Neural cell (in vitro differentiated cells): Measurements from ENCODE around the gene ESYT2.

Experiments used
- CTCF ChIP-seq: fragments of 450-650 bp; IDR thresholded peaks from 2 replicates; pipeline ENCODE4 v1.5.1; 2014; ENCODE audit warnings: antibody characterized with exemption, mild to moderate bottlenecking, moderate library complexity; ENCODE audit not compliant: poor library complexity, severe bottlenecking
- EP300 ChIP-seq: fragments of 450-650 bp; conservative IDR thresholded peaks from 2 replicates; pipeline ENCODE4 v1.6.1; 2014; ENCODE audit warnings: antibody characterized with exemption, mild to moderate bottlenecking, moderate library complexity; ENCODE audit not compliant: poor library complexity, severe bottlenecking
- EZH2 ChIP-seq: fragments of 200-600, 300-800 bp; shearing (Covaris generic), sonication (generic); IDR thresholded peaks from 2 replicates; pipeline ENCODE4 v1.6.1; 2014; ENCODE audit warnings: antibody characterized with exemption, low read length, borderline replicate concordance, mild to moderate bottlenecking; ENCODE audit not compliant: insufficient read depth, poor library complexity, severe bottlenecking
- MXI1 ChIP-seq: fragments of 450-650 bp; conservative IDR thresholded peaks from 2 replicates; pipeline ENCODE4 v1.6.1; 2014; ENCODE audit warnings: antibody characterized with exemption, mild to moderate bottlenecking; ENCODE audit not compliant: poor library complexity, severe bottlenecking
- POLR2AphosphoS5 ChIP-seq: IDR thresholded peaks from 2 replicates; pipeline ENCODE4 v1.6.1; 2012
- RAD21 ChIP-seq: fragments of 450-650 bp; conservative IDR thresholded peaks from 2 replicates; pipeline ENCODE4 v1.6.1; 2014; ENCODE audit warnings: antibody characterized with exemption, mild to moderate bottlenecking, moderate library complexity
- REST ChIP-seq: IDR thresholded peaks from 2 replicates; pipeline ENCODE4 v1.6.1; 2012; ENCODE audit warnings: borderline replicate concordance
- SMC3 ChIP-seq: fragments of 450-650 bp; conservative IDR thresholded peaks from 2 replicates; pipeline ENCODE4 v1.6.1; 2014; ENCODE audit warnings: antibody characterized with exemption, mild to moderate bottlenecking, moderate library complexity; ENCODE audit not compliant: poor library complexity
- TAF1 ChIP-seq: IDR thresholded peaks from 2 replicates; pipeline ENCODE4 v1.6.1; 2012; ENCODE audit warnings: low read depth

GRCh38 chr7:158734861-158735260, 94.4 kb downstream of the ESYT2 start:
- no peak for TF ChIP-seq POLR2AphosphoS5
- TF ChIP-seq MXI1, result no peak
- no peak for TF ChIP-seq EZH2
- TF ChIP-seq CTCF, result no peak
- TF ChIP-seq RAD21, result no peak
- no peak for TF ChIP-seq SMC3
- no peak for TF ChIP-seq TAF1
- no peak for TF ChIP-seq EP300
- no peak for TF ChIP-seq REST
